K562 (cell line): ENCODE data around the gene RFLNA. TPM values are rescaled to one million over a fixed set of nuclear protein-coding genes. Genes with fewer than 3 reads are reported as not detected.
A peak's percentile ranks its signal among the peaks of the same experiment; 100 is the strongest.

Source experiments
- CHCHD3 ChIP-seq: fragments of 250-450 bp; sonication (Bioruptor Pico); IDR thresholded peaks from 2 replicates; pipeline ENCODE4 v2.1.2; 2022; ENCODE audit warnings: mild to moderate bottlenecking
- KDM1A ChIP-seq, 2 experiments: fragments of 450-650 bp; IDR thresholded peaks; 2 replicates each; pipeline ENCODE4 v1.6.1; 2016; ENCODE audit warnings: mild to moderate bottlenecking in 2 of 2
- KHSRP ChIP-seq: fragments of 450-650 bp; IDR thresholded peaks from 2 replicates; pipeline ENCODE4 v1.6.1; 2017
- MYBL2 ChIP-seq, 2 experiments: fragments of 450-650 bp in 1 of 2; sonication (generic) in 1 of 2; formaldehyde crosslinking in 1 of 2; IDR thresholded peaks; 2 replicates each; pipeline versions ENCODE4 v1.6.1 to v1.8.1; 2017 to 2022; ENCODE audit warnings: borderline replicate concordance in 1 of 2, inconsistent platforms in 1 of 2, low read depth in 1 of 2, mild to moderate bottlenecking in 1 of 2, missing genetic modification reagents in 1 of 2, moderate library complexity in 1 of 2
- MYC ChIP-seq, 2 experiments: fragments of 250-450 bp in 1 of 2; sonication (Bioruptor Pico) in 1 of 2; IDR thresholded peaks; 2 replicates each; pipeline versions ENCODE4 v1.5.1 to v1.6.1; 2012 to 2021; ENCODE audit warnings: low read depth in 2 of 2, borderline replicate concordance in 1 of 2, improper control_type of control experiment in 1 of 2, low read length in 1 of 2, mild to moderate bottlenecking in 1 of 2, moderate library complexity in 1 of 2
- PCBP1 ChIP-seq: fragments of 200-400 bp; formaldehyde crosslinking; IDR thresholded peaks from 2 replicates; pipeline ENCODE4 v1.6.1; 2018; ENCODE audit warnings: mild to moderate bottlenecking, low read depth, low read length; ENCODE audit not compliant: poor library complexity, severe bottlenecking
- POLR2A ChIP-seq: fragments of 450-650 bp; conservative IDR thresholded peaks from 2 replicates; pipeline ENCODE4 v1.6.1; 2016
- POLR2G ChIP-seq: fragments of 200-400 bp; formaldehyde crosslinking; IDR thresholded peaks from 2 replicates; pipeline ENCODE4 v1.6.1; 2017; ENCODE audit warnings: low read depth, mild to moderate bottlenecking, antibody characterized with exemption, low read length, moderate library complexity
- POLR2H ChIP-seq: IDR thresholded peaks from 2 replicates; pipeline ENCODE4 v1.6.1; 2016; ENCODE audit warnings: missing genetic modification characterization, low read depth, mild to moderate bottlenecking, control low read depth, missing compliant biosample characterization, moderate library complexity
- SETDB1 ChIP-seq: IDR thresholded peaks from one replicate; pipeline ENCODE4 v1.6.1; 2012; ENCODE audit warnings: low read length, control low read depth, inconsistent platforms
- SIRT6 ChIP-seq: IDR thresholded peaks from one replicate; pipeline ENCODE4 v1.6.1; 2012; ENCODE audit warnings: low read depth, mild to moderate bottlenecking, control low read depth, inconsistent platforms, low read length, moderate library complexity
- TCF7L2 ChIP-seq: fragments of 150-350 bp; IDR thresholded peaks from 2 replicates; pipeline ENCODE4 v1.6.1; 2016; ENCODE audit warnings: low read depth, mild to moderate bottlenecking, low read length, moderate library complexity
- TGIF2 ChIP-seq: sonication (generic); formaldehyde crosslinking; IDR thresholded peaks from 2 replicates; pipeline ENCODE4 v1.8.1; 2022; ENCODE audit warnings: mild to moderate bottlenecking, missing genetic modification reagents, moderate library complexity
- TRIM28 ChIP-seq: fragments of 450-650 bp; IDR thresholded peaks from 2 replicates; pipeline ENCODE4 v1.6.1; 2017
- ZKSCAN3 ChIP-seq: fragments of 250-450 bp; sonication (Bioruptor Pico); IDR thresholded peaks from 2 replicates; pipeline ENCODE4 v1.4.0; 2020
- ZNF197 ChIP-seq: fragments of 200-800 bp; sonication (Bioruptor generic); IDR thresholded peaks from 2 replicates; pipeline ENCODE4 v1.6.1; 2016; ENCODE audit warnings: low read depth, missing genetic modification characterization, missing compliant biosample characterization
- polyA plus RNA-seq, 8 experiments: library from polyadenylated mRNA; depleted of rRNA in 4 of 8; stranded (reverse) in 5 of 8; unstranded in 3 of 8; fragments of >200 nt; fragmentation: Nextera tagmentation in 2 of 8; fragmentation: Illumina TruSeq in 1 of 8; extraction: Ambion mirVana in 2 of 8; extraction: Trizol in 1 of 8; gene quantifications; 2 replicates each; pipeline versions ENCODE4 v1.2.1 to v1.2.3, GENCODE V29; 2011 to 2014; ENCODE audit warnings: inconsistent platforms in 1 of 8, missing spikeins in 1 of 8
- total RNA-seq, 7 experiments: library from RNA; depleted of rRNA in 6 of 7; stranded (reverse); fragments of >200 nt in 6 of 7; fragmentation: Illumina TruSeq in 2 of 7; extraction: Trizol in 2 of 7; gene quantifications; 2 replicates each; pipeline versions ENCODE4 v1.2.1 to v1.2.3, GENCODE V29; 2011 to 2021; ENCODE audit warnings: low replicate concordance in 1 of 7
- TF ChIP-seq, protein P1 (sequence below): fragments of 250-450 bp; sonication (Bioruptor Pico); IDR thresholded peaks from 2 replicates; pipeline ENCODE4 v1.8.0; 2022; ENCODE audit warnings: inconsistent platforms
- TF ChIP-seq, protein P2 (sequence below), 2 experiments: fragments of 450-650 bp in 1 of 2; sonication (generic) in 1 of 2; formaldehyde crosslinking; conservative IDR thresholded peaks; 2 replicates each; pipeline versions ENCODE4 v1.4.0 to v1.8.1; 2020 to 2022; ENCODE audit warnings: mild to moderate bottlenecking in 1 of 2, missing genetic modification reagents in 1 of 2
- TF ChIP-seq, protein P3 (sequence below): fragments of 450-650 bp; formaldehyde crosslinking; conservative IDR thresholded peaks from 2 replicates; pipeline ENCODE4 v1.4.0; 2022; ENCODE audit warnings: mild to moderate bottlenecking, missing genetic modification characterization

The RFLNA gene
- total and polyA plus RNA-seq, 9 of the 15 experiments (the other 6 are each of a cell fraction or from before 2014, with no cell fraction given) = not detected

DNA sequence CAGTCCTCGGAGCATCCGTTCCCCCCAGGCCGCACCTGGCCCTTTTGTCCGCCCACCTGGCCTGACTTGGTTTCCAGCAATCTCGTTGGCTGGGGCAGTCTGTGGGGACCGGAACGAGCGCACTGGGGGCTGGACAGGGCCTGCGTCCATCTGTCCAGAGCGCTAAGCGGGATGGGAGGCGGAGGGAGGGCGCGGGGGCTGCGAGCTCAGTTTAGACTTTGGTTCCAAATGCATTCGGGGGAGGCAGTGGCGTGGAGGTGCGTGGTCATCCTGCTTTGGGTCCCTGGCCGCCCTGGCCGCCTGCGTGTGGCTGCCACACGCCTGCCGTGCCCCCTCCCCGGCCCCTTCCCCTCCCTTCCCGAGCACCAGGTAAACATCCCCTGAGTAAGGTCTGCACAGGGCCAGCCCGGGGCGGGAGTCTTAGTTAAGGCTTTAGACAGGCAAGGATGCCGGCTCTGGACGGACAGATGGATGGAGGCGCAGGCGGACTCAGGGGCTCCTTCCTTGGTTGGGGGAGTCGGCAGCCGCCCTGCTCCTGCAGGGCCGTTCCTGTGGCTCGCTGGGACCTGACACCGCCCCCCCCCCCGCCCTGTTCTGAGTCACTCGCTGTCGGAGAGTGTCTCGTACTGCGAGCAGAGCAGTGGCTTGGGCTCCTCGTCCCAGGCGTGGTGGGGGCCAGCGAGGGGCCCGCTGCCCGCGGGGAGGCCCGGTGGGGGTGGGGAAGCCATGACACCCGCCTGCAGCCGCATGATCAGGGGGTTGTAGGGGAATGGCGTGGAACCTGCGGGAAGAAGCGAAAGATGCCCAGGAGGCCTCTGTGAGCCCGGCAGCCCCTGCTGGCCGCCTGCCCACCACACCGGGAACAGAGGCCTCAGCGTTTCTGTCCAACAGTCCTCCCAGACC lies 30.2 kb downstream of the RFLNA start (continued):
- TF ChIP-seq, protein P1, sequence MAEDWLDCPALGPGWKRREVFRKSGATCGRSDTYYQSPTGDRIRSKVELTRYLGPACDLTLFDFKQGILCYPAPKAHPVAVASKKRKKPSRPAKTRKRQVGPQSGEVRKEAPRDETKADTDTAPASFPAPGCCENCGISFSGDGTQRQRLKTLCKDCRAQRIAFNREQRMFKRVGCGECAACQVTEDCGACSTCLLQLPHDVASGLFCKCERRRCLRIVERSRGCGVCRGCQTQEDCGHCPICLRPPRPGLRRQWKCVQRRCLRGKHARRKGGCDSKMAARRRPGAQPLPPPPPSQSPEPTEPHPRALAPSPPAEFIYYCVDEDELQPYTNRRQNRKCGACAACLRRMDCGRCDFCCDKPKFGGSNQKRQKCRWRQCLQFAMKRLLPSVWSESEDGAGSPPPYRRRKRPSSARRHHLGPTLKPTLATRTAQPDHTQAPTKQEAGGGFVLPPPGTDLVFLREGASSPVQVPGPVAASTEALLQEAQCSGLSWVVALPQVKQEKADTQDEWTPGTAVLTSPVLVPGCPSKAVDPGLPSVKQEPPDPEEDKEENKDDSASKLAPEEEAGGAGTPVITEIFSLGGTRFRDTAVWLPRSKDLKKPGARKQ = no peak
- TF ChIP-seq CHCHD3 (no peak), KHSRP (no peak), SETDB1 (no peak), POLR2G (peak; percentile 5; the same call in 1 of the 2 replicates), POLR2H (tag) (no peak), POLR2A (no peak), TGIF2 (CRISPR knock-in tag) (no peak), PCBP1 (peak; percentile 48), SIRT6 (no peak), MYBL2 (IDR thresholded peaks at IDR 0.05; ENCODE audit: low read depth) (no peak), MYBL2 (CRISPR knock-in tag; IDR thresholded peaks at IDR 0.05; ENCODE audit: borderline replicate concordance) (no peak), ZKSCAN3 (CRISPR knock-in tag) (no peak), TRIM28 (no peak), TCF7L2 (no peak), ZNF197 (CRISPR knock-in tag) (no peak), MYC (IDR thresholded peaks at IDR 0.05; ENCODE audit: low read depth, low read length) (no peak), MYC (CRISPR knock-in tag; IDR thresholded peaks at IDR 0.05; ENCODE audit: borderline replicate concordance, low read depth) (no peak), KDM1A (IDR thresholded peaks at IDR 0.05) (no peak)
- TF ChIP-seq, protein P2, sequence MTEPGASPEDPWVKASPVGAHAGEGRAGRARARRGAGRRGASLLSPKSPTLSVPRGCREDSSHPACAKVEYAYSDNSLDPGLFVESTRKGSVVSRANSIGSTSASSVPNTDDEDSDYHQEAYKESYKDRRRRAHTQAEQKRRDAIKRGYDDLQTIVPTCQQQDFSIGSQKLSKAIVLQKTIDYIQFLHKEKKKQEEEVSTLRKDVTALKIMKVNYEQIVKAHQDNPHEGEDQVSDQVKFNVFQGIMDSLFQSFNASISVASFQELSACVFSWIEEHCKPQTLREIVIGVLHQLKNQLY (CRISPR knock-in tag; conservative IDR thresholded peaks at IDR 0.05) = no peak
- TF ChIP-seq, protein P3, sequence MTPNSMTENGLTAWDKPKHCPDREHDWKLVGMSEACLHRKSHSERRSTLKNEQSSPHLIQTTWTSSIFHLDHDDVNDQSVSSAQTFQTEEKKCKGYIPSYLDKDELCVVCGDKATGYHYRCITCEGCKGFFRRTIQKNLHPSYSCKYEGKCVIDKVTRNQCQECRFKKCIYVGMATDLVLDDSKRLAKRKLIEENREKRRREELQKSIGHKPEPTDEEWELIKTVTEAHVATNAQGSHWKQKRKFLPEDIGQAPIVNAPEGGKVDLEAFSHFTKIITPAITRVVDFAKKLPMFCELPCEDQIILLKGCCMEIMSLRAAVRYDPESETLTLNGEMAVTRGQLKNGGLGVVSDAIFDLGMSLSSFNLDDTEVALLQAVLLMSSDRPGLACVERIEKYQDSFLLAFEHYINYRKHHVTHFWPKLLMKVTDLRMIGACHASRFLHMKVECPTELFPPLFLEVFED (CRISPR knock-in tag) = no peak
